ENCODE data around the gene DIABLO. TPM values are rescaled to one million over a fixed set of nuclear protein-coding genes. Genes with fewer than 3 reads are reported as not detected.
"Not testable (repeated sequence)": the region's sequence is repeated elsewhere in the genome, so short reads cannot be mapped to it uniquely, and the experiment has no call there.

Gene DIABLO
- polyA plus RNA-seq, 2 donors = 17.9 to 31.1 TPM

GRCh38 chr12:122183588-122183940 lies 42.3 kb downstream of the DIABLO start:
- WGBS, 2 donors = 76 to 81% methylated on average over 10 of the region's 10 CpGs
- H3K27ac ChIP-seq (ENCODE audit: low read depth in 2 of 2, low read length in 1 of 2) = no peak overlapping the region

GRCh38 chr12:122182887-122183587 lies 42.8 kb downstream of the DIABLO start, which contains the start of gene LRRC43:
TSS of gene LRRC43 (plus strand) at chr12:122183123. CDS start at chr12:122183145, 22 bp downstream.
- no peaks in the 10 kb centered on the region for H3K36me3 ChIP-seq (ENCODE audit: control insufficient read depth in 2 of 2, insufficient read depth in 2 of 2, low read length in 1 of 2)
- H3K4me1 ChIP-seq (ENCODE audit: control insufficient read depth in 2 of 2, insufficient read depth in 2 of 2, low read length in 1 of 2) = peaks cover 0 to 5% of the 10 kb centered on the region in 2 donors
- no peaks in the 10 kb centered on the region for H3K9me3 ChIP-seq (ENCODE audit: control insufficient read depth in 2 of 2, insufficient read depth in 1 of 2, low read depth in 1 of 2, low read length in 1 of 2)
- H3K27ac ChIP-seq (ENCODE audit: low read depth in 2 of 2, low read length in 1 of 2) = no peak within 1 kb of the TSS
- no peaks in the 10 kb centered on the region for H3K27me3 ChIP-seq (ENCODE audit: control insufficient read depth in 1 of 2, insufficient read depth in 2 of 2, low read length in 2 of 2)
- H3K4me3 ChIP-seq (ENCODE audit: low read depth in 1 of 2, low read length in 2 of 2) = peak within 1 kb of the TSS; percentile 43 to 47
- 2 to 3% methylated on average over 56 to 63 of the region's 63 CpGs for WGBS, 2 donors

More at GRCh38 chr12:122183588-122183940, 42.3 kb downstream of the DIABLO start:
- no peaks in the 10 kb centered on the region for H3K36me3 ChIP-seq (ENCODE audit: control insufficient read depth in 2 of 2, insufficient read depth in 2 of 2, low read length in 1 of 2)
- no peaks in the 10 kb centered on the region for H3K9me3 ChIP-seq (ENCODE audit: control insufficient read depth in 2 of 2, insufficient read depth in 1 of 2, low read depth in 1 of 2, low read length in 1 of 2)
- H3K4me3 ChIP-seq (ENCODE audit: low read depth in 1 of 2, low read length in 2 of 2) = peak overlapping the region; percentile 43 to 47
- H3K27me3 ChIP-seq (ENCODE audit: control insufficient read depth in 1 of 2, insufficient read depth in 2 of 2, low read length in 2 of 2) = no peaks in the 10 kb centered on the region
- peaks cover 0 to 5% of the 10 kb centered on the region in 2 donors for H3K4me1 ChIP-seq (ENCODE audit: control insufficient read depth in 2 of 2, insufficient read depth in 2 of 2, low read length in 1 of 2)

- WGBS, 2 donors = 59 to 71% methylated on average over 4 of the region's 4 CpGs
- not testable (repeated sequence) for H3K36me3 ChIP-seq (ENCODE audit: control insufficient read depth in 2 of 2, insufficient read depth in 2 of 2, low read length in 1 of 2)
These were observed 49.4 kb downstream of the DIABLO start for GRCh38 chr12:122176473-122176872.

GRCh38 chr12:122174155-122174845 lies 51.6 kb downstream of the DIABLO start, which contains the start of gene IL31:
TSS of gene IL31 (minus strand) at chr12:122174221. CDS start at chr12:122174172, 49 bp downstream.
- H3K4me1 ChIP-seq (ENCODE audit: control insufficient read depth in 2 of 2, insufficient read depth in 2 of 2, low read length in 1 of 2) = no peaks in the 10 kb centered on the region
- H3K9me3 ChIP-seq (ENCODE audit: control insufficient read depth in 2 of 2, insufficient read depth in 1 of 2, low read depth in 1 of 2, low read length in 1 of 2) = no peaks in the 10 kb centered on the region
- H3K4me3 ChIP-seq (ENCODE audit: low read depth in 1 of 2, low read length in 2 of 2) = no peak within 1 kb of the TSS
- no peaks in the 10 kb centered on the region for H3K27me3 ChIP-seq (ENCODE audit: control insufficient read depth in 1 of 2, insufficient read depth in 2 of 2, low read length in 2 of 2)
- no peaks in the 10 kb centered on the region for H3K36me3 ChIP-seq (ENCODE audit: control insufficient read depth in 2 of 2, insufficient read depth in 2 of 2, low read length in 1 of 2)
- WGBS, 2 donors = 82 to 83% methylated on average over 17 of the region's 17 CpGs
- no peak within 1 kb of the TSS for H3K27ac ChIP-seq (ENCODE audit: low read depth in 2 of 2, low read length in 1 of 2)

More at GRCh38 chr12:122176473-122176872, 49.4 kb downstream of the DIABLO start:
- not testable (repeated sequence) for H3K27me3 ChIP-seq (ENCODE audit: control insufficient read depth in 1 of 2, insufficient read depth in 2 of 2, low read length in 2 of 2); H3K4me3 ChIP-seq (ENCODE audit: low read depth in 1 of 2, low read length in 2 of 2); H3K9me3 ChIP-seq (ENCODE audit: control insufficient read depth in 2 of 2, insufficient read depth in 1 of 2, low read depth in 1 of 2, low read length in 1 of 2); H3K27ac ChIP-seq (ENCODE audit: low read depth in 2 of 2, low read length in 1 of 2); H3K4me1 ChIP-seq (ENCODE audit: control insufficient read depth in 2 of 2, insufficient read depth in 2 of 2, low read length in 1 of 2)

- H3K4me1 ChIP-seq (ENCODE audit: control insufficient read depth in 2 of 2, insufficient read depth in 2 of 2, low read length in 1 of 2) = no peaks in the 10 kb centered on the region
- WGBS, 2 donors = 65 to 74% methylated on average over 17 of the region's 17 CpGs
- no peaks in the 10 kb centered on the region for H3K27me3 ChIP-seq (ENCODE audit: control insufficient read depth in 1 of 2, insufficient read depth in 2 of 2, low read length in 2 of 2)
- H3K36me3 ChIP-seq (ENCODE audit: control insufficient read depth in 2 of 2, insufficient read depth in 2 of 2, low read length in 1 of 2) = no peaks in the 10 kb centered on the region
- H3K4me3 ChIP-seq (ENCODE audit: low read depth in 1 of 2, low read length in 2 of 2) = no peak overlapping the region
- no peaks in the 10 kb centered on the region for H3K9me3 ChIP-seq (ENCODE audit: control insufficient read depth in 2 of 2, insufficient read depth in 1 of 2, low read depth in 1 of 2, low read length in 1 of 2)
- H3K27ac ChIP-seq (ENCODE audit: low read depth in 2 of 2, low read length in 1 of 2) = no peak overlapping the region
These were observed 53.5 kb downstream of the DIABLO start for GRCh38 chr12:122172262-122172939.

- Histone ChIP-seq H3K27me3 (ENCODE audit: control insufficient read depth in 1 of 2, insufficient read depth in 2 of 2, low read length in 2 of 2) (no peaks in the 10 kb centered on the region), H3K4me1 (ENCODE audit: control insufficient read depth in 2 of 2, insufficient read depth in 2 of 2, low read length in 1 of 2) (no peaks in the 10 kb centered on the region), H3K9me3 (ENCODE audit: control insufficient read depth in 2 of 2, insufficient read depth in 1 of 2, low read depth in 1 of 2, low read length in 1 of 2) (no peaks in the 10 kb centered on the region), H3K27ac (ENCODE audit: low read depth in 2 of 2, low read length in 1 of 2) (no peak overlapping the region), H3K36me3 (ENCODE audit: control insufficient read depth in 2 of 2, insufficient read depth in 2 of 2, low read length in 1 of 2) (no peaks in the 10 kb centered on the region), H3K4me3 (ENCODE audit: low read depth in 1 of 2, low read length in 2 of 2) (no peak overlapping the region)
- 87 to 90% methylated on average over 5 of the region's 5 CpGs for WGBS, 2 donors
These were observed 54.5 kb downstream of the DIABLO start for GRCh38 chr12:122171399-122171798.

- Histone ChIP-seq H3K36me3 (ENCODE audit: control insufficient read depth in 2 of 2, insufficient read depth in 2 of 2, low read length in 1 of 2) (no peaks in the 10 kb centered on the region), H3K27me3 (ENCODE audit: control insufficient read depth in 1 of 2, insufficient read depth in 2 of 2, low read length in 2 of 2) (no peaks in the 10 kb centered on the region), H3K9me3 (ENCODE audit: control insufficient read depth in 2 of 2, insufficient read depth in 1 of 2, low read depth in 1 of 2, low read length in 1 of 2) (no peaks in the 10 kb centered on the region), H3K27ac (ENCODE audit: low read depth in 2 of 2, low read length in 1 of 2) (no peak overlapping the region), H3K4me3 (ENCODE audit: low read depth in 1 of 2, low read length in 2 of 2) (no peak overlapping the region), H3K4me1 (ENCODE audit: control insufficient read depth in 2 of 2, insufficient read depth in 2 of 2, low read length in 1 of 2) (no peaks in the 10 kb centered on the region)
- 92 to 96% methylated on average over 3 of the region's 3 CpGs for WGBS, 2 donors
These were observed 57.4 kb downstream of the DIABLO start for GRCh38 chr12:122168492-122168891.

- Histone ChIP-seq H3K4me3 (ENCODE audit: low read depth in 1 of 2, low read length in 2 of 2) (no peak overlapping the region), H3K27ac (ENCODE audit: low read depth in 2 of 2, low read length in 1 of 2) (no peak overlapping the region), H3K27me3 (ENCODE audit: control insufficient read depth in 1 of 2, insufficient read depth in 2 of 2, low read length in 2 of 2) (no peaks in the 10 kb centered on the region), H3K4me1 (ENCODE audit: control insufficient read depth in 2 of 2, insufficient read depth in 2 of 2, low read length in 1 of 2) (no peaks in the 10 kb centered on the region), H3K36me3 (ENCODE audit: control insufficient read depth in 2 of 2, insufficient read depth in 2 of 2, low read length in 1 of 2) (no peaks in the 10 kb centered on the region), H3K9me3 (ENCODE audit: control insufficient read depth in 2 of 2, insufficient read depth in 1 of 2, low read depth in 1 of 2, low read length in 1 of 2) (no peaks in the 10 kb centered on the region)
- WGBS, 2 donors = 73 to 82% methylated on average over 10 of the region's 10 CpGs
These were observed 58.4 kb downstream of the DIABLO start for GRCh38 chr12:122167356-122167925.

Data from esophagus (tissue), 2 donors.